ENCODE measurements around the gene AK4. TPM values are rescaled to one million over a fixed set of nuclear protein-coding genes. Genes with fewer than 3 reads are reported as not detected.
"Not testable (repeated sequence)": the region's sequence is repeated elsewhere in the genome, so short reads cannot be mapped to it uniquely, and the experiment has no call there.

Gene AK4
- total RNA-seq, 1 donor from 2014 or later, result 10.5 TPM

DNA sequence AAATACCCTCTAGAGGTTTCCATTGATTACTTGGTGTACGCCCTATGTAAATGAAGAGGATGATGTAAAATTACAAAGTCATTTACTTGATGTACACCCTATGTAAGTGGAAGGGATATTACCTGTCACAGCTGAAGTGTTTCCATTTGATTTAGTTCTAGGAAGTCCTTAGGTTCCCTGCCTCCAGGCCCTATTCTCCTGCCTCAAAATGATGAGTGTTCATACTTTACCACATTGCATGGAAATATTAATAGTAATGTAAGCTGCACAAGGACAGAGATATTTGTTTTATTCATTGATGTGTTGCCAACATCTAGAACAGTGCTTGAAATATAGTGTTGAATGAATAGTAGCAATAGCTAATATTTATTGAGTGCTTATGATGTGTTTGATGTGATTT is 9.5 kb upstream of the AK4 start:
- H3K9me3 Mint-ChIP-seq, result peaks cover 3% of the 10 kb centered on the region
- H3K27me3 Mint-ChIP-seq (ENCODE audit: low read depth), result peaks cover 9% of the 10 kb centered on the region
- no peak for TF ChIP-seq CTCF (conservative IDR thresholded peaks at IDR 0.05)
- peaks cover 3% of the 10 kb centered on the region for H3K4me1 Mint-ChIP-seq
- no peak for DNase-seq (ENCODE audit: low read depth, low spot score)
- H3K36me3 Mint-ChIP-seq (ENCODE audit: low read depth), result no peaks in the 10 kb centered on the region
- no peak overlapping the region for H3K27ac Mint-ChIP-seq (ENCODE audit: unreplicated experiment)
- no peak overlapping the region for H3K4me3 Mint-ChIP-seq

- not testable (repeated sequence) for H3K4me3 Mint-ChIP-seq; H3K9me3 Mint-ChIP-seq; H3K4me1 Mint-ChIP-seq; H3K36me3 Mint-ChIP-seq (ENCODE audit: low read depth); DNase-seq (ENCODE audit: low read depth, low spot score); H3K27ac Mint-ChIP-seq (ENCODE audit: unreplicated experiment)
- H3K27me3 Mint-ChIP-seq (ENCODE audit: low read depth), result peaks cover 18% of the 10 kb centered on the region
Observed at GRCh38 chr1:65139793-65140192, 8.2 kb upstream of the AK4 start.

GRCh38 chr1:65141394-65141793 is 6.6 kb upstream of the AK4 start:
- Mint-ChIP-seq H3K4me3 (no peak overlapping the region), H3K9me3 (no peaks in the 10 kb centered on the region), H3K36me3 (ENCODE audit: low read depth) (no peaks in the 10 kb centered on the region), H3K4me1 (peaks cover 3% of the 10 kb centered on the region), H3K27me3 (ENCODE audit: low read depth) (peaks cover 34% of the 10 kb centered on the region), H3K27ac (ENCODE audit: unreplicated experiment) (no peak overlapping the region)
- TF ChIP-seq CTCF (conservative IDR thresholded peaks at IDR 0.05), result no peak
- DNase-seq (ENCODE audit: low read depth, low spot score), result no peak

GRCh38 chr1:65141918-65142317 is 6.1 kb upstream of the AK4 start:
- Mint-ChIP-seq H3K4me1 (peaks cover 6% of the 10 kb centered on the region), H3K36me3 (ENCODE audit: low read depth) (no peaks in the 10 kb centered on the region), H3K4me3 (no peak overlapping the region), H3K27me3 (ENCODE audit: low read depth) (peaks cover 39% of the 10 kb centered on the region), H3K9me3 (no peaks in the 10 kb centered on the region), H3K27ac (ENCODE audit: unreplicated experiment) (no peak overlapping the region)
- no peak for DNase-seq (ENCODE audit: low read depth, low spot score)
- TF ChIP-seq CTCF (conservative IDR thresholded peaks at IDR 0.05), result no peak

DNA sequence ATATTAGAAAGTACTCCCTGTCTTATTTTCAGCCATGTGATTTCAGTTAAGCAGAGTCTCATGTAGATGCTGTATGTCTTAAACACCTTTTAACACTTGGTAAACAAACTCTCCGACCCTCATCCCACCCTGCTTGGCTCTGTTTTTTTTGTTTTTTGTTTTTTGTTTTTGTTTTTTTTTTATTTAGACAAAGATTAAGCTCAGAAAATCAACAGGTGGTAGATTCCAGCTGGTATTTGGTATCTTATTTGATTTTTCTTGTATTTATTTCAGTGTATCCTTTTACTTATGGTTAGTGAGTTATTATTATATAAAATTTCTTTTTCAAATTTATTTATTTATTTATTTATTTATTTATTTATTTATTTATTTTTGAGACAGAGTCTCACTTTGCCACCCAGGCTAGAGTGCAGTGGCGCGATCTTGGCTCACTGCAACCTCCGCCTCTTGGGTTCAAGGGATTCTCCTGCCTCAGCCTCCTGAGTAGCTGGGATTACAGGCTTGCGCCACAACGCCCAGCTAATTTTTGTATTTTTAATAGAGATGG is 4.8 kb upstream of the AK4 start:
- H3K36me3 Mint-ChIP-seq (ENCODE audit: low read depth); H3K27ac Mint-ChIP-seq (ENCODE audit: unreplicated experiment); H3K9me3 Mint-ChIP-seq; H3K4me1 Mint-ChIP-seq; H3K4me3 Mint-ChIP-seq; DNase-seq (ENCODE audit: low read depth, low spot score): not testable (repeated sequence)
- peaks cover 48% of the 10 kb centered on the region for H3K27me3 Mint-ChIP-seq (ENCODE audit: low read depth)

- TF ChIP-seq CTCF (conservative IDR thresholded peaks at IDR 0.05), result no peak
- Mint-ChIP-seq H3K9me3 (no peaks in the 10 kb centered on the region), H3K4me3 (peak overlapping the region; percentile 82), H3K27me3 (ENCODE audit: low read depth) (peaks cover 75% of the 10 kb centered on the region), H3K27ac (ENCODE audit: unreplicated experiment) (no peak overlapping the region), H3K4me1 (peaks cover 23% of the 10 kb centered on the region), H3K36me3 (ENCODE audit: low read depth) (no peaks in the 10 kb centered on the region)
- DNase-seq (ENCODE audit: low read depth, low spot score), result no peak
Observed at GRCh38 chr1:65146908-65147423, 1.0 kb upstream of the AK4 start.

Data from neural crest cell (in vitro differentiated cells).